GM12875 (cell line): ENCODE measurements around the gene SLC25A6.

Experiments used
- H3K4me3 ChIP-seq: one replicate; pipeline ENCODE4 v1.5.1; 2011; ENCODE audit warnings: low read depth, low read length, control low read depth
- CTCF ChIP-seq: IDR thresholded peaks from 2 replicates; pipeline ENCODE4 v1.5.1; 2011; ENCODE audit warnings: low read depth, mild to moderate bottlenecking, control low read depth, inconsistent platforms, low read length, moderate library complexity, borderline replicate concordance; ENCODE audit not compliant: insufficient read depth

The SLC25A6 gene

GRCh38 chrX:1425381-1425780 lies 33.5 kb upstream of the SLC25A6 start:
- no peak overlapping the region for H3K4me3 ChIP-seq
- TF ChIP-seq CTCF, result no peak

- no peak overlapping the region for H3K4me3 ChIP-seq
- no peak for TF ChIP-seq CTCF
Measured at GRCh38 chrX:1424147-1424851, 32.4 kb upstream of the SLC25A6 start.

- TF ChIP-seq CTCF, result no peak
- H3K4me3 ChIP-seq, result no peak overlapping the region
Measured at GRCh38 chrX:1423215-1423614, 31.3 kb upstream of the SLC25A6 start.

GRCh38 chrX:1422135-1422465 lies 30.2 kb upstream of the SLC25A6 start:
- no peak overlapping the region for H3K4me3 ChIP-seq
- TF ChIP-seq CTCF, result no peak

- no peak overlapping the region for H3K4me3 ChIP-seq
- no peak for TF ChIP-seq CTCF
Measured at GRCh38 chrX:1421433-1422134, 29.7 kb upstream of the SLC25A6 start.

- TF ChIP-seq CTCF, result no peak
- no peak overlapping the region for H3K4me3 ChIP-seq
Measured at GRCh38 chrX:1420371-1420770, 28.5 kb upstream of the SLC25A6 start.

GRCh38 chrX:1419545-1420355 lies 27.8 kb upstream of the SLC25A6 start:
- no peak for TF ChIP-seq CTCF
- no peak overlapping the region for H3K4me3 ChIP-seq
